ENCODE measurements around the gene INO80. TPM values are rescaled to one million over a fixed set of nuclear protein-coding genes. Genes with fewer than 3 reads are reported as not detected.
"Not testable (repeated sequence)": the region's sequence is repeated elsewhere in the genome, so short reads cannot be mapped to it uniquely, and the experiment has no call there.

The INO80 gene
- total RNA-seq, 2 donors from 2014 or later = 14.0 to 34.3 TPM

- TF ChIP-seq POLR2A (IDR thresholded peaks at IDR 0.05) (no peak), CTCF (IDR thresholded peaks at IDR 0.05) (no peak)
- DNase-seq = no peak
- ATAC-seq = no peak
- no peaks in the 10 kb centered on the region for H3K27me3 ChIP-seq
- no peak overlapping the region for H3K4me3 ChIP-seq
- no peaks in the 10 kb centered on the region for H3K36me3 ChIP-seq (replicated peaks in 1 of 2; ENCODE audit: insufficient read depth in 1 of 2, low read depth in 2 of 2)
- 76 to 83% methylated on average over 8 to 13 of the region's 13 CpGs for WGBS, 2 donors
- H3K9me3 ChIP-seq = no peaks in the 10 kb centered on the region
- H3K4me1 ChIP-seq = peaks cover 15% of the 10 kb centered on the region
- H3K27ac ChIP-seq = no peak overlapping the region
- intact Hi-C loops (cut with DNase I) = no loop called here
Observed at GRCh38 chr15:40964634-40965033, 151.4 kb downstream of the INO80 start.

- no peak overlapping the region for H3K4me3 ChIP-seq
- peaks cover 15% of the 10 kb centered on the region for H3K4me1 ChIP-seq
- H3K36me3 ChIP-seq (replicated peaks in 1 of 2; ENCODE audit: insufficient read depth in 1 of 2, low read depth in 2 of 2) = no peaks in the 10 kb centered on the region
- TF ChIP-seq CTCF (IDR thresholded peaks at IDR 0.05) (no peak), POLR2A (IDR thresholded peaks at IDR 0.05) (no peak)
- H3K9me3 ChIP-seq = no peaks in the 10 kb centered on the region
- WGBS, 2 donors = 85 to 92% methylated on average over 5 to 8 of the region's 8 CpGs
- no peaks in the 10 kb centered on the region for H3K27me3 ChIP-seq
- H3K27ac ChIP-seq = no peak overlapping the region
- peak in 1 of 4 donors; percentile 3 for DNase-seq
- ATAC-seq = no peak
- intact Hi-C loops (cut with DNase I) = no loop called here
Observed at GRCh38 chr15:40964006-40964405, 152.1 kb downstream of the INO80 start.

GRCh38 chr15:40963201-40963600 is 152.9 kb downstream of the INO80 start:
- DNase-seq (no peak), ATAC-seq (no peak)
- TF ChIP-seq CTCF (IDR thresholded peaks at IDR 0.05) (no peak), POLR2A (IDR thresholded peaks at IDR 0.05) (no peak)
- Histone ChIP-seq H3K27ac (no peak overlapping the region), H3K4me3 (no peak overlapping the region), H3K27me3 (no peaks in the 10 kb centered on the region), H3K9me3 (no peaks in the 10 kb centered on the region), H3K36me3 (replicated peaks in 1 of 2; ENCODE audit: insufficient read depth in 1 of 2, low read depth in 2 of 2) (no peaks in the 10 kb centered on the region), H3K4me1 (peaks cover 20% of the 10 kb centered on the region)
- 92 to 93% methylated on average over 12 of the region's 12 CpGs for WGBS, 2 donors
- intact Hi-C loops (cut with DNase I) = no loop called here

- H3K36me3 ChIP-seq (replicated peaks in 1 of 2; ENCODE audit: insufficient read depth in 1 of 2, low read depth in 2 of 2) = not testable (repeated sequence)
Observed at GRCh38 chr15:40962317-40962716, 153.8 kb downstream of the INO80 start.

GRCh38 chr15:40961740-40962139 is 154.3 kb downstream of the INO80 start:
- ATAC-seq; intact Hi-C loops (cut with DNase I); H3K36me3 ChIP-seq (replicated peaks in 1 of 2; ENCODE audit: insufficient read depth in 1 of 2, low read depth in 2 of 2); H3K27ac ChIP-seq; DNase-seq; H3K9me3 ChIP-seq; H3K4me3 ChIP-seq; H3K27me3 ChIP-seq: not testable (repeated sequence)
- H3K4me1 ChIP-seq = peaks cover 35% of the 10 kb centered on the region
- WGBS, 2 donors = 89 to 99% methylated on average over 14 to 19 of the region's 25 CpGs

More at GRCh38 chr15:40962317-40962716, 153.8 kb downstream of the INO80 start:
- DNase-seq; H3K27me3 ChIP-seq; H3K9me3 ChIP-seq; H3K27ac ChIP-seq; intact Hi-C loops (cut with DNase I); H3K4me3 ChIP-seq; ATAC-seq: not testable (repeated sequence)
- peaks cover 29% of the 10 kb centered on the region for H3K4me1 ChIP-seq
- 85 to 87% methylated on average over 14 of the region's 14 CpGs for WGBS, 2 donors

GRCh38 chr15:40960925-40961324 is 155.2 kb downstream of the INO80 start:
- intact Hi-C loops (cut with DNase I) = no loop called here
- Histone ChIP-seq H3K27me3 (no peaks in the 10 kb centered on the region), H3K9me3 (no peaks in the 10 kb centered on the region), H3K4me1 (peaks cover 38% of the 10 kb centered on the region), H3K36me3 (replicated peaks in 1 of 2; ENCODE audit: insufficient read depth in 1 of 2, low read depth in 2 of 2) (no peaks in the 10 kb centered on the region), H3K27ac (no peak overlapping the region), H3K4me3 (no peak overlapping the region)
- no peak for DNase-seq
- no peak for TF ChIP-seq CTCF (IDR thresholded peaks at IDR 0.05)
- TF ChIP-seq POLR2A (IDR thresholded peaks at IDR 0.05) = no peak
- 89 to 93% methylated on average over 8 to 11 of the region's 11 CpGs for WGBS, 2 donors
- no peak for ATAC-seq
